ENCODE results near the gene RAP1GAP2.
"Not testable (repeated sequence)": the region's sequence is repeated elsewhere in the genome, so short reads cannot be mapped to it uniquely, and the experiment has no call there.

The RAP1GAP2 gene

DNA sequence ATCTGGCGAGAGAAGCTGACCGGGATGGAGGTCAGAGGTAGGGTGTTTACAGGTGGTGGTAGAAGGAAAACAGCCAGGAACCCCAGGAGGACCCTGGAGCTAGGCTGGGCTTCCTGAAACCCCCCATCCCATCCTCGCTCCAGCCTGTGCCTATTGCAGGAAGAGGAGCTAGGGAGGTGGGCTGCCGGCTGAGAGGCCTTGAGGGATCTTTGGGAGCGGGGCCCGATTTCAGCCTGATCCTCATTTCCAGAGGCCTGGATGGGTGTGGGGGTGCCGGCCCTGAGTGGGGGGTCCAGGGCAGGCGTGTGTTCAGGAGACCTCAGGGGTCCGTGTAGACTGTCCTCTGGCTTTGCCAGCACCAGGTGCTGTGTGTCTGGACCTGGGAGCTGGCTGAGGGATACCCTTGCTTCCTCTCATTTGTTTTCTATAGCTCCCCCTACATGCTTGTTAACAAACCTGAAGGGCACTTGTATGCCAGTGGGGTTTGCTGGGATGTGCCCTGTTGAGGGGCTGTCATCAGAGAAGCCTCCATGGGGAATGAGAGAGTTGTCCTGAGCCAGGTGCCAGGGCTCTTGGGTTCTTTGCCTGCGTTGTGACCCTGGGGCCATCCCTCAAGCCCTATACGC is 18.9 kb upstream of the RAP1GAP2 start:
- Histone ChIP-seq H3K27ac (ENCODE audit: low read length) (no peak overlapping the region), H3K9me3 (ENCODE audit: control insufficient read depth in 1 of 2, low read length in 2 of 2) (no peaks in the 10 kb centered on the region), H3K27me3 (ENCODE audit: low read depth, low read length) (peaks cover 12% of the 10 kb centered on the region), H3K4me3 (ENCODE audit: low read depth in 1 of 2, low read length in 2 of 2) (peak overlapping the region in 1 of 2 donors; percentile 3), H3K4me1 (ENCODE audit: control insufficient read depth in 1 of 2, insufficient read depth in 2 of 2, low read length in 2 of 2) (peaks cover 0 to 10% of the 10 kb centered on the region in 2 donors), H3K36me3 (ENCODE audit: control insufficient read depth in 1 of 2, insufficient read depth in 2 of 2, low read length in 2 of 2) (no peaks in the 10 kb centered on the region)

DNA sequence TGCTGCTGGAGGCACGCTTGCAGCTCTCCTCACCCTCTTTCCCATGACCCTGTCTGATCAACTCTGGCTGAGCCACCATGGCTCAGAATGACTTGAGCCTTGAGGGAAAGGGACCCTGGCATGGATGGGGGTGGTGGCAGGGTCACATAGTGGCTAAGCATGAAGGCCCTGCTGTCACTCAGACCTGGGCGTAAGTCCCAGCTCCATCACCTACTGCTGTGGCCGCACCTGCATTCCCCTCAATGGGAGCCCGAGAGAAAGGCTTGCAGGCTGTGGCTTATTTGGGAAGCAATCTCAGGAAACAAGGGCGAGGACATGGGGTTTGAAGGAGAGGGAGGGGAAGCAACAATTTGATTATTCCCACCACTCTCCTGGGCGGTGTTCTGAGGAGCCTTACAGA is 17.7 kb upstream of the RAP1GAP2 start:
- Histone ChIP-seq H3K27ac (ENCODE audit: low read length) (no peak overlapping the region), H3K9me3 (ENCODE audit: control insufficient read depth in 1 of 2, low read length in 2 of 2) (peaks cover 0 to 2% of the 10 kb centered on the region in 2 donors), H3K27me3 (ENCODE audit: low read depth, low read length) (peaks cover 12% of the 10 kb centered on the region), H3K4me1 (ENCODE audit: control insufficient read depth in 1 of 2, insufficient read depth in 2 of 2, low read length in 2 of 2) (peaks cover 0 to 10% of the 10 kb centered on the region in 2 donors), H3K36me3 (ENCODE audit: control insufficient read depth in 1 of 2, insufficient read depth in 2 of 2, low read length in 2 of 2) (no peaks in the 10 kb centered on the region), H3K4me3 (ENCODE audit: low read depth in 1 of 2, low read length in 2 of 2) (no peak overlapping the region)

DNA sequence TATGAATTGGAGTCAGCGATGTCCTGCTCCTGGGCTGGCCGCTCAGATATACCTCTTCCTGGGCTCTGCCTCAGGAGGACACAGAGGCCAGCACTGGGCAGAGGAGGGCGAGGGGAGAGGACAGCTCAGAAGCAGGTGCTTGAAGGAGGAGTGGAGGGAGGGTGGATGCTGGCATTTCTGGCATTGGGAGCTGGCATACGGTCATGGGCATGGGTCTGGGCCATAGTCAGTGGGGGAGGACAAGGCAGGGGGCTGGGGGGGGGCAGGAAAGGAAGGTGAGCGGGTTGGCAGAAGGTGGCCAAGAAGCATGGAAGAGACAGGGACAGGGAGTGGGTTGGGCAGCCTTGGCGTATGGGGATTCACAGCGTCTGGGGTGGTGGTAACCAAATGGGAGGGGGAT is 16.7 kb upstream of the RAP1GAP2 start:
- H3K4me1 ChIP-seq (ENCODE audit: control insufficient read depth in 1 of 2, insufficient read depth in 2 of 2, low read length in 2 of 2): peaks cover 0 to 10% of the 10 kb centered on the region in 2 donors
- peaks cover 12% of the 10 kb centered on the region for H3K27me3 ChIP-seq (ENCODE audit: low read depth, low read length)

DNA sequence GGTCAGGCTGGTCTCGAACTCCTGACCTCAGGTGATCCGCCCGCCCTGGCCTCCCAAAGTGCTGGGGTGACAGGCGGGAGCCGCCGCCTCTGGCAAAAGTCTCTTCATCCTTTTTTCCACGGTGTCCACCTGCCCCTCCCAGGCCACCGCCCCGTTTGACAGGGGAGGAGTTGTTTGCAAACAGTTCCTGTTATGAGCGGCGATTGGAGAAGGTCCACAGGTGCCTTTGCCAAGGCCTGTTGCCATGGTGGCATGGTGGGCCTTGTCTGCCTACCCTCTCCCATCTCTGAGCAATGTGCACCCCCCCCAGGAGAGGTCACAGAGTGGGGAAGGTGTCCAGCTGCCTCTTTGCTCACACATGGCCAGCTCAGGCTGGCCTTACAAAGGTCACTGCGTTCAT is 16.0 kb upstream of the RAP1GAP2 start:
- Histone ChIP-seq H3K27me3 (ENCODE audit: low read depth, low read length) (peaks cover 9% of the 10 kb centered on the region), H3K27ac (ENCODE audit: low read length) (no peak overlapping the region), H3K9me3 (ENCODE audit: control insufficient read depth in 1 of 2, low read length in 2 of 2) (peaks cover 0 to 5% of the 10 kb centered on the region in 2 donors), H3K4me1 (ENCODE audit: control insufficient read depth in 1 of 2, insufficient read depth in 2 of 2, low read length in 2 of 2) (peaks cover 0 to 10% of the 10 kb centered on the region in 2 donors), H3K4me3 (ENCODE audit: low read depth in 1 of 2, low read length in 2 of 2) (no peak overlapping the region), H3K36me3 (ENCODE audit: control insufficient read depth in 1 of 2, insufficient read depth in 2 of 2, low read length in 2 of 2) (no peaks in the 10 kb centered on the region)

More for the DNA sequence above, 16.7 kb upstream of the RAP1GAP2 start:
- no peak overlapping the region for H3K27ac ChIP-seq (ENCODE audit: low read length)
- H3K36me3 ChIP-seq (ENCODE audit: control insufficient read depth in 1 of 2, insufficient read depth in 2 of 2, low read length in 2 of 2): no peaks in the 10 kb centered on the region
- peaks cover 0 to 5% of the 10 kb centered on the region in 2 donors for H3K9me3 ChIP-seq (ENCODE audit: control insufficient read depth in 1 of 2, low read length in 2 of 2)
- no peak overlapping the region for H3K4me3 ChIP-seq (ENCODE audit: low read depth in 1 of 2, low read length in 2 of 2)

DNA sequence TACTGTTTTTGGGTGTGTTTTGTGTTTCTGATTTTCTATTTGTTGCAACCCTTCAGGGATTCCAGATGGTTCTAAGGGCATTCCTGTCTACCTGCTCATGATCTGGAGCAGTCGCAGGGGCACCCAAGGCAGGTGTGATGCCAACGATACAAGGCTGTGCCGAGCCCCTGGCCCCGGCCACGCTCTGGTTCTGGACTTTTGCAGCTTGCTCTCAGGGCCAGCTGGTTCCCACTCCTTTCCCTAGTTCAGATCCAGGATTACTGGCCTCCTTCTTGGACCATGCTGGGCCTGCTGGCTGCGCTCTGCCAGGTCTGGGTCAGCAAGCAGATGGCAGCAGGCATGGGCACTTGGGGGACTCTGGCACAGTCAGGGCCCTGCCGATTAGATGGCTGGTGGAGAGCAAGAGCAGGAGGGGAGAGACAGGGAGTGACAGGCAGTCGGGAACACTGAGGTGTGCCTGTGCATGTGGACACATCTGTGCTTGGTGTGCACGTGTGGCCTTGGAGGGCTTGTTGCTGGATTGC is 15.2 kb upstream of the RAP1GAP2 start:
- Histone ChIP-seq H3K27ac (ENCODE audit: low read length) (no peak overlapping the region), H3K9me3 (ENCODE audit: control insufficient read depth in 1 of 2, low read length in 2 of 2) (peaks cover 0 to 5% of the 10 kb centered on the region in 2 donors), H3K27me3 (ENCODE audit: low read depth, low read length) (peaks cover 4% of the 10 kb centered on the region), H3K4me3 (ENCODE audit: low read depth in 1 of 2, low read length in 2 of 2) (no peak overlapping the region), H3K4me1 (ENCODE audit: control insufficient read depth in 1 of 2, insufficient read depth in 2 of 2, low read length in 2 of 2) (peaks cover 0 to 10% of the 10 kb centered on the region in 2 donors), H3K36me3 (ENCODE audit: control insufficient read depth in 1 of 2, insufficient read depth in 2 of 2, low read length in 2 of 2) (no peaks in the 10 kb centered on the region)

DNA sequence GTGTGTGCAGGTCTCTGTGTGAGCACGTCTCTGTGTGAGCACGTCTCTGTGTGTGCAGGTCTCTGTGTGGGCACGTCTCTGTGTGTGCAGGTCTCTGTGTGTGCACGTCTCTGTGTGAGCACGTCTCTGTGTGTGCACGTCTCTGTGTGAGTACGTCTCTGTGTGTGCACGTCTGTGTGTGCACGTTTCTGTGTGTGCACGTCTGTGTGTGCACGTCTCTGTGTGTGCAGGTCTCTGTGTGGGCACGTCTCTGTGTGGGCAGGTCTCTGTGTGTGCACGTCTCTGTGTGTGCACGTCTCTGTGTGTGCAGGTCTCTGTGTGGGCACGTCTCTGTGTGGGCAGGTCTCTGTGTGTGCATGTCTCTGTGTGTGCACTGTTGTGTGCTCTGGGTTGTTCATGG is 14.6 kb upstream of the RAP1GAP2 start:
- H3K36me3 ChIP-seq (ENCODE audit: control insufficient read depth in 1 of 2, insufficient read depth in 2 of 2, low read length in 2 of 2); H3K4me3 ChIP-seq (ENCODE audit: low read depth in 1 of 2, low read length in 2 of 2); H3K27ac ChIP-seq (ENCODE audit: low read length); H3K27me3 ChIP-seq (ENCODE audit: low read depth, low read length); H3K9me3 ChIP-seq (ENCODE audit: control insufficient read depth in 1 of 2, low read length in 2 of 2); H3K4me1 ChIP-seq (ENCODE audit: control insufficient read depth in 1 of 2, insufficient read depth in 2 of 2, low read length in 2 of 2): not testable (repeated sequence)

DNA sequence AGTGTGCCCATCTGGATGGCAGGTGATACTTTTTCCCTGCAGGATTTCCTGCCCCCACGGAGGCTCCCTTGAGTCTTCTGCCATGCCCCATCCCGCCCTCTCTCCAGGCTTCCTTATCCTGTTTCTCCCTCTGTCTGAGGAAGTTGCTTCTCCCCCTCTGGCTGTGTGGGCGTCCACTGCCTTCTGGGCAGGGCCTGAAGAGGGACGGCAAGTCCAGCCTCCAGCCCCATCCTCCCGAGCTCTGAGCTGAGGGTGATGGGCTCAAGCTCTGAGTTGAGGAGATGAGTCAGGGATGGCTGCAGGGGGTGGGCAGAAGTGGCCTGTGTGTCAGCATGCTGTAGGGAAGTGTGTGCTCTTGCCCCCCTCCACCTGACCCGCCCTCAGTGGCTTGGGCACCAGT is 14.2 kb upstream of the RAP1GAP2 start:
- H3K4me1 ChIP-seq (ENCODE audit: control insufficient read depth in 1 of 2, insufficient read depth in 2 of 2, low read length in 2 of 2): peaks cover 0 to 3% of the 10 kb centered on the region in 2 donors
- peaks cover 3% of the 10 kb centered on the region for H3K27me3 ChIP-seq (ENCODE audit: low read depth, low read length)
- peaks cover 0 to 5% of the 10 kb centered on the region in 2 donors for H3K9me3 ChIP-seq (ENCODE audit: control insufficient read depth in 1 of 2, low read length in 2 of 2)
- H3K27ac ChIP-seq (ENCODE audit: low read length): no peak overlapping the region
- no peaks in the 10 kb centered on the region for H3K36me3 ChIP-seq (ENCODE audit: control insufficient read depth in 1 of 2, insufficient read depth in 2 of 2, low read length in 2 of 2)
- no peak overlapping the region for H3K4me3 ChIP-seq (ENCODE audit: low read depth in 1 of 2, low read length in 2 of 2)

DNA sequence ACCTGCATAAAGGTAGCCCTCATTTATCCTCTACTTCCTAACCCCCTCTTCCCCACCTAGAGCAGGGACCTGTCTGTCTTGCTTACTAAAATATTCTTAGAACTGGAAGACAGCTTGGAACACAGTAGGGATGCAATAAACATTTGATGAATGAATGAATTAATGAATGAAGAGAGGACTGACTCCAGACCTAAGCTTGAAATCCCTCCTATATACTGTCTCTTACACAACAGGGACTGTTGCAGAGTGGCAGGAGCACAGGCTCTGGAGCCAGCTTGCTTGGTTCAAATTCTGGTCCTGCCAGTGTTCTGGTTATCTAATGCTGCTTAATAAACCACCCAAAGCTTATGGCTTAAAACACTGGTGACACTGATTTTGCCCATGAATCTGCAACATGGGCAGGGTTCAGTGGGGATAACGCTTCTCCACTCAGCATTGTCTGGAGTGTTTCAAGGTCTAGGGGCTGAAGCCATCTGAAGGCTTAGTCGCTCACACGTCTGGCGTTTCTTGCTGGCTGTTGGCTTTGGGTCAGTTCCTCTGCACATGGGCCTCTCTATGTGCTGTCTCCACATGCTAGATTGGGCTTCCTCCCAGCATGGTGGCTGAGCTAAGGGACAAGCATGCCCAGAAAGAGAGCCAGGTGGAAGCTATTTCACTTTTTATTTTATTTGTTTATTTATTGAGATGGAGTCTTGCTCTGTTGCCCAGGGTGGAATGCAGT is 12.8 kb upstream of the RAP1GAP2 start:
- no peaks in the 10 kb centered on the region for H3K27me3 ChIP-seq (ENCODE audit: low read depth, low read length)
- H3K4me3 ChIP-seq (ENCODE audit: low read depth in 1 of 2, low read length in 2 of 2): no peak overlapping the region
- H3K4me1 ChIP-seq (ENCODE audit: control insufficient read depth in 1 of 2, insufficient read depth in 2 of 2, low read length in 2 of 2): no peaks in the 10 kb centered on the region
- H3K36me3 ChIP-seq (ENCODE audit: control insufficient read depth in 1 of 2, insufficient read depth in 2 of 2, low read length in 2 of 2): no peaks in the 10 kb centered on the region
- peaks cover 0 to 5% of the 10 kb centered on the region in 2 donors for H3K9me3 ChIP-seq (ENCODE audit: control insufficient read depth in 1 of 2, low read length in 2 of 2)
- no peak overlapping the region for H3K27ac ChIP-seq (ENCODE audit: low read length)

DNA sequence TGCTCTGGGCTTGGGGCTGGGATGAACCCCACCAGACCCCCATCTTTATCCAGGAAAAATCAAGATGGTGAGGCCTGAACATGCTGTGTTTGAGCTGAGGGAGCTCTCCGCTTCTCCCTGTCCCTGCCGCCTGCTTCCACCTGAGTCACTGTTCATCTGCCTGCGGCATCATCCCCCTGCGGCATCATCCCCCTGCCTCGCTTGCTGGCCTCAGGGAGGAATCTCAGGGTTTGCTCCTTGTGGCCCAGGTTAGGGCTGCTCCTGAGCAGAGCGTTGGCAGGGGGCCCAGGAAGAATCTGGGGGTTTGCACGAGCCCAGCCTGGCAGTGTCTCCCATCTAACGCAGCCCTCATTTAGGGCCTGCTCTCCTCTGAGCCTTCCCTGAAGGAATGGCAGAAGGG is 11.4 kb upstream of the RAP1GAP2 start:
- Histone ChIP-seq H3K9me3 (ENCODE audit: control insufficient read depth in 1 of 2, low read length in 2 of 2) (peaks cover 0 to 5% of the 10 kb centered on the region in 2 donors), H3K27me3 (ENCODE audit: low read depth, low read length) (no peaks in the 10 kb centered on the region), H3K4me3 (ENCODE audit: low read depth in 1 of 2, low read length in 2 of 2) (no peak overlapping the region), H3K4me1 (ENCODE audit: control insufficient read depth in 1 of 2, insufficient read depth in 2 of 2, low read length in 2 of 2) (no peaks in the 10 kb centered on the region), H3K36me3 (ENCODE audit: control insufficient read depth in 1 of 2, insufficient read depth in 2 of 2, low read length in 2 of 2) (no peaks in the 10 kb centered on the region), H3K27ac (ENCODE audit: low read length) (no peak overlapping the region)

DNA sequence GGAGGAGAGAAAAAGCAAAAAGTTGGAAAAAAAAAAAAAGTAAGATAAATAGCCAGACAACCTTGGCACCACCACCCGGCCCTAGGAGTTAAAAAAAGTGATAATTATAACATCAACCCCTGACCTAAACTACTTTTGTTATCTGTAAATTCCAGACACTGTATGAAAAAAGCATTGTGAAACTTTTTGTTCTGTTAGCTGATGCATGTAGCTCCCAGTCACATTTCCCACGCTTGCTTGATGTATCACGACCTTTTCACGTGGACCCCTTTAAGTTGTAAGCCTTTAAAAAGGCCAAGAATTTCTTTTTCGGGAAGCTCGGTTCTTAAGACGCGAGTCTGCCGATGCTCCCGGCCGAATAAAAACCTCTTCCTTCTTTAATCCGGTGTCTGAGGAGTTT is 10.9 kb upstream of the RAP1GAP2 start:
- not testable (repeated sequence) for H3K9me3 ChIP-seq (ENCODE audit: control insufficient read depth in 1 of 2, low read length in 2 of 2); H3K27me3 ChIP-seq (ENCODE audit: low read depth, low read length); H3K27ac ChIP-seq (ENCODE audit: low read length); H3K36me3 ChIP-seq (ENCODE audit: control insufficient read depth in 1 of 2, insufficient read depth in 2 of 2, low read length in 2 of 2); H3K4me1 ChIP-seq (ENCODE audit: control insufficient read depth in 1 of 2, insufficient read depth in 2 of 2, low read length in 2 of 2); H3K4me3 ChIP-seq (ENCODE audit: low read depth in 1 of 2, low read length in 2 of 2)

DNA sequence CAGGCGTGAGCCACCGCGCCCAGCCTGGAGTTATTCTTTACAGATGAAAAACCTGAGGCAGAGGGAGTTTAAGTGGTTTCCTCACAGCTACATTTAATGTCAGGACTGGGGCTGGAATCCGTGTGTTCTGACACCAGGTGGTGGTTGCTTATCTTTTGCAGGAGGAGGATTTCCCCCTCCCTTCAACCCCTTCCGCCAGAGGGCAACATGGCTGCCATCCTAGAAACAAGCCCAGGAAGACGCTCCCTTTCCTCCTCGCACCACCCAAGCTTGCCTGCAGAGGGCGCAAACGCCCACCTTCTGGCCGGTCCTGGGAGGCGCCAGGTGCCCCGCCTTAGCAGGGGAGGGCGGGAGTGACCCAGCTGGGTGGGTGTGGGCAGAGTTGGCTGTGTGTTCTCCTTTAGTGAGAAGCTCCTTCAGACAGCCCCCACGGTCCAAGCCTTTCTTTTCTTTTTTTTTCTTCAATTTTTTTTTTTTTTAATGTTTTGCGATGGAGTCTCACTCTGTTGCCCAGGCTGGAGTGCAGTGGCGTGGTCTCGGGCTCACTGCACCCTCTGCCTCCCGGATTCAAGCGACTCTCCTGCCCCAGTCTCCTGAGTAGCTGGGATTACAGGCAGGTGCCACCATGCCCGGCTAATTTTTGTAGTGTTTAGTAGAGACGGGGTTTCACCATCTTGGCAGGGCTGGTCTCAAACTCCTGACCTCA is 9.9 kb upstream of the RAP1GAP2 start:
- Histone ChIP-seq H3K27me3 (ENCODE audit: low read depth, low read length) (no peaks in the 10 kb centered on the region), H3K27ac (ENCODE audit: low read length) (no peak overlapping the region), H3K4me1 (ENCODE audit: control insufficient read depth in 1 of 2, insufficient read depth in 2 of 2, low read length in 2 of 2) (no peaks in the 10 kb centered on the region), H3K4me3 (ENCODE audit: low read depth in 1 of 2, low read length in 2 of 2) (no peak overlapping the region), H3K36me3 (ENCODE audit: control insufficient read depth in 1 of 2, insufficient read depth in 2 of 2, low read length in 2 of 2) (no peaks in the 10 kb centered on the region), H3K9me3 (ENCODE audit: control insufficient read depth in 1 of 2, low read length in 2 of 2) (peaks cover 0 to 5% of the 10 kb centered on the region in 2 donors)
